Activated CD4-positive, alpha-beta T cell treated with anti-CD3 and anti-CD28 coated beads, Interleukin-2, Interleukin-4, amounts not matched to agents 100 ng/mL and 50 ng/mL, durations not matched to agents 16 hours and 8 hours (primary cell): ENCODE measurements around the gene CDC26.
"Not testable (repeated sequence)": the region's sequence is repeated elsewhere in the genome, so short reads cannot be mapped to it uniquely, and the experiment has no call there.

Experiments
- DNase-seq: peaks from one replicate; pipeline ENCODE4 v3.0.0-alpha.2; 2020; ENCODE audit warnings: low spot score

CDC26 gene

DNA sequence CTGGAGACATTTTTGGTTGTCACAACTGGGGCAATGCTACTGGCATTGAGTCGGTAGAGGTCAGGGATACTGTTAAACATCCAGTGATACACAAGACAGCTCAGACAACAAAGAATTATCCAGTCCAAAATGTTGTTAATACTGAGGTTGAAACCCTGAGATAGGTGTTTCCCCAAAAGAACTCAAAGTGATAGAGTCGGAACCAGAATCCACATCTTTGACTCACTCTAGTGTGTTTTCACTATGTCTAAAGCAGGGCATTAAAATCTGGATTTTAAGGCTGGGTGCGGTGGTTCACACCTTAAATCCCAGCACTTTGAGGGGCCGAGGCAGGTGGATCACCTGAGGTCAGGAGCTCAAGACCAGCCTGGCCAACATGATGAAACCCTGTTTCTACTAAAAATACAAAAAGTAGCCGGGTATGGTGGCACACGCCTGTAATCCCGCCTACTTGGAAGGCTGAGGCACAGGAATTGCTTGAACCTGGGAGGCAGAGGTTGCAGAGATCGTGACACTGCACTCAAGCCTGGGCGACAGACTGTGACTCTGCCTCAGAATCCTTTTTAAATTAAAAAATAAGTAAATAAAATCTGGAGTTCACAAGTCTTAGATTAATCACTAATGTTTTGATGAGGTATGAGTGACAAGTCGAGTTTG is 37.0 kb downstream of the CDC26 start:
- DNase-seq, result no peak

DNA sequence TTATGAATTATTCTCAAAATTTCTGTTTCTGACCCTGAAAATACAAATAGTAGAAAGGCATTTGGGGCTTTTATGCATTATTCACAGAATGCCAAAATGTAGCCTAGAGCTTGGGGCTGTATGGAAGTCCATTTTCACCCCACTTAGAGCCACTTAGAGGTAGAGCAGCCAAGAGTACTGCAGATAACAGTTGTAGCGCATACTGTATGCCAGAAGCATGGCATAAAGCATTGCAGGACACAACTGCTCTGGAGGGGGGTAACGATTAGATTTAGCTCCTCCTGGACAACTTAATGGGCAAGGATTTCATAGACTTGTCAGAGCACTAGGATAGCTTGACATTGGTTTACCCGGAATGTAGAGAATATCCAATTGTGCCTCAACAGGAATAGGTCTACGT is 38.3 kb downstream of the CDC26 start:
- DNase-seq, result no peak

DNA sequence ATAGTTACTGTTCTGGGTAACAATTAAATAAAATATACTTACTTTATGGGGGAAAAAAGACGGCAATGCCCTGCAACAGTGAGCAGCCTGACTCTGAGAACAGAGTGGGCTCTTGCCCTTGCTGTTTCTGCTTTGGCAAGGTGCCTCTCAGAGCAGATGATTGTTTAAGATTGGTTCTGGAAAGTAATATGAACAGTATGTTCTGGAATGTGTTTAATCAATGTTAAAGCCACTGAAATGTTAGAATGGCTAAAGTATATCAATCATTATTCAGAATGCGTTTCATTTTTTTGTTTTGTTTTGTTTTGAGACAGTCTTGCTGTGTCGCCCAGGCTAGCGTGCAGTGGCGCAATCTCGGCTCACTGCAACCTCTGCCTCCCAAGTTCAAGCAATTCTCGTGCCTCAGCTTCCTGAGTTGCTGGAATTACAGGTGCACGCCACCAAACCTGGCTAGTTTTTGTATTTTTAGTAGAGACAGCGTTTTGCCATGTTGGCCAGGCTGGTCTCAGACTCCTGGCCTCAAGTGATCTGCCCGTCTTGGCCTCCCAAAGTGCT is 39.6 kb downstream of the CDC26 start:
- not testable (repeated sequence) for DNase-seq

DNA sequence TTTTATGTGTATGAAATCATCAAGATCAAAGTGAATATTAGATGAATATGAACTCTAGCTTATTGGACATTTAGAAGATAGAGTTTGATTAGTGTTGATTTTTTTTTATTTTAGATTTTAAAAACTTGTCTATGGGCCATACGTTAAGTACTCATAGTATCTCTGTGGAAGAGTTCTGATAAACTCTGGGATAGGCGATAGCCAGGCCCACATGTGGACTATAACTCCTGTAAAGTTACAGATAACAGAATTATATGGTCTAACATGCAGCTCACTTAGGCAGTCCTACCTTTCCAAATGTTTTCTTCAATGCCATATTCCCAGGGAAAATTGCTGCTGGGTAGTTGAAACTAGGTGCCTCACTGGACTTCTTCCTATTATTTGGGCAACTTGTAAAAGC is 43.7 kb downstream of the CDC26 start:
- no peak for DNase-seq

DNA sequence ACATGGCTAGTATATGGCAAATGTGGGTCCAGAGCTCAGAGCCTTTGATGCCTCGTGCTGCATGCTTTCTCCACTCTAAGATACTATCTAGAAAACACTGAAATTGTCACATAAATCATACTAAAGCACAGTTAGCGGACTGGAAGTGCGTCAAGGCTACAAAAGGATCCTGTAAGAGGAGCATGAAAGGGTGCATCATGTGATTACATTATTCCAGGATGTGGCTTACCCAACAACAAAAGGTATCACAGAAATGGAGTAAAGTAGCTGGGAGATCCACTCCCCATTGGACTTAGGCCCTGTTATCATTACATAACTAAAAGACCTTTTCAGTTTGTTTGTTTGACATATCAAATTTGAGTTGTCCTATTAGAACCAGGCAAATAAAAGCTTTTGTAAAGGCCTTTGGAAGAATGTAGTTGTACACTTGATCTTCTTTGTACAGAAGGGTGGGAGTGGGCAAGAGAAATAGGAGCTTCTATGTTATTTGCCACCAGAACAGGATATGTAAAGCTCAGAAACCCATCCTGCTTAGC is 47.2 kb downstream of the CDC26 start:
- no peak for DNase-seq

DNA sequence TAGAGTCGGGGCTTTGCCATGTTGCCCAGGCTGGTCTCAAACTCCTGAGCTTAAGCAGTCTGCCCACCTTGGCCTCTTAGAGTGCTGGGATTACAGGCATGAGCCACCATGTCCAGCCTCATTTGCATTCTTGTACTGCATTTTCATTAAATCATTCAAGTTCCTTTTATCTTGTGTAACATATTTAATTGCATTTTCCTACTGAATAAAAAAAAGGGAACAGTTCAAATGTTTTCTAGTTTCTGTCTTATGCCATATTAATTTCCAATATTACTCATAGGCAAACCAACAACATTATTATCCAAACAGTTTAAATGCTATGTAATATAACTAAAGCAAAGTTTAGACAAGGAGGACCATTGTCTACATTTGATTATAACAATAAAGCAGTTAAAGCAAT is 47.9 kb downstream of the CDC26 start:
- no peak for DNase-seq

DNA sequence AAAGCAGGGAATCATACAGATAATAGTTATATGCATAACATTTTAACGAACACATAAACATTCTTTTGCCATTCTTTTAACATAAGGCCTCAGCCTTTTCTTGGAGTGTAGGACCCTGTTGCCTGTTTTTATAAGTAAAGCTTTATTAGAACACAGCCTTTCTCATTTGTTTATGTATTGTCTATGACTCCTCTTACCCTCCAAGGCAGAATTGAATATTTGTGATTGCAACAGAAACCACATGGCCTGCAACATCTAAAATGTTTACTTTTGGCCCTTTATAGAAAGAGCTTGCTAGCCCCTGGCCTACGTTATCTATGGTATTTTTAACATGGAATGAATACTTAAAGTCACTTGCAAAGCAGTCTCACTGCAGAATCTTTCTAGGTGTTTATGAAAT is 51.4 kb downstream of the CDC26 start:
- no peak for DNase-seq

DNA sequence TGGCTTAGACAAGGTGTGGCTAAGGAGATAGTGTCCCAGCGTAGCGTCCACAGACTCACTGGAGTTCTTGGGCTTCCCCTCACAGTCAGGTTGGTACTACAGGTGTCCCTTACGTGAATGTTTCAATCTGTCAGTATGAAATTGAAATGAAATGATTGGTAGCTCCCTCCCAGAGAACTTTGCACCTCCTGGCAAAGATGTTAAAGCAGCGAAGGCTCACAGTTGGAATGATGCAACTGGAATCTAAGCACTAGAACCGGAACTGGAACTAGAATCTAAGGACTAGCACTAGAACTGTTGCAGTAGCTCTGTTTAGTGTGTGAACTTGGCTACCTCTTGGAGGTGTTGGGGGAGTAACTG is 52.9 kb downstream of the CDC26 start:
- DNase-seq, result no peak

DNA sequence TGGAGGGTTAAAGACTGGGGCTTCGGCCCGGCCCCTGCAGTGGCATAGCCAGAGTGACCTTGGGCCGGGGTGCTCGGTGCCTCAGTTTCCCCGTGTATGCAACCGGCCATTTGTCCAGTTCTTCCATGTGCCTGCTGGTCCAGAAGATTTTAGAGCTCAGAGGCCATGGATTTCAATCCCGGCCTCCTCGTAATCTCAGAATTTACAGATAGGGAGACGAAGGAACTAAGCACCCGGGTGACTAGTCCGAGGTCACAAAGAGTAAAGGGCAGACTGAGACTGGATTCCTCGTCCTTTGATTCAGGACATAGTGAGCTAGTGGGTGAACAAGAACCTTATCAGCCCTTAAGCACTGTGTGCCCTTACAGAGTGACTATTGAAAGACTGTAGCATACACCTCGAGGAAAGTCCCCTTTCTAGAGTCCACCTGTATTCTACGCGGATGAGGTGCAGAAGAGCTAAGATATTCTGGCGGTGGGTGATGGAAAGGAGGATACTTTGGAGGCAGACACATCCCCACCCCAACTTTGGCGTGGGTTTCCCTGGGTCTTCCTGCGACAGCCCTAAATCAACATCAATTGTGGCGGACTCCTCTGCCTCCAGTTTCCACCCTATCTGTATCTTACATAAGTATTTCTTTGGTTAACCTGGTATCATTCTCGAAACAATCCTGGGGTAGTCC is 53.4 kb downstream of the CDC26 start:
- DNase-seq, result no peak

DNA sequence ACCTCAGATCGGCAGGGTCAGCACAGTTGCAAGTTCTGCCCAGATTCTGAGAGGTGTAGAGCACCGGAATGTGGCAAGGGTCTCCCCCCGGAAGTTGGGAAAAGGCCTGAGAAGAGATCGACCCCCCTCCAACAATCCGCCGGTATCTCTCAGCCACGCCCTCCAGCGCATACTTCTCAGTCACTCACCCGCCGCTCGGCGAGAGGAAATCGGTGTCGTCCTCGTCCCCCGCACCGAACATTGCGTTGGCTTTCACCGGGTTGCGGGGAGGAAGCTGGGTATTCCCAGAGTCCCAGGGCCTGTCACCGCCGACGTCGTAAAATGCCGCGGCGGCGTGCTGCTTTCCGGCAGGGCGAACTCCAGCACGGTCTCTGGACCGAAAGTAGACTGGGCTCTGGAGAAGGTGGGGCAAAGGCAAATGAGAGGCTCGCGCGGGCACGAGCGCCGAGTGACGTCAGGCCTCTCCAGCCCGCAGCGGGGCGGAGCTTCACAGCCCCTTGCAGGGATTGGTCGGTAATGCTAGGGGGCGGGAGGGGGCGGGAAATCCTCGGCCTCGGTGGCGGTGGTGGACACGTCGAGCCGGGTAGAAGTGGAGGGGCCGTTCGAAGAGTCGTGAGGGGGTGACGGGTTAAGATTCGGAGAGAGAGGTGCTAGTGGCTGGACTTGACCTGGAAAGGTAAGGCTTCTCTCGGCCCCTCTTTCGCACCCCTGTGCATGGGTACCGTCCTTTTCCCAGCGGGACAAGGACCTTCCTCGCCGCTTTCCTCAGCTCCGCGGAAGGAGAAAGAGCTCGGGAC is 54.2 kb downstream of the CDC26 start, which contains the start of the genes FKBP15 and SLC31A1:
TSS of gene FKBP15 (minus strand) at position 275 of the 797 bp plus-strand sequence. CDS start at position 241, 34 bp downstream.
TSS of gene SLC31A1 (plus strand) at position 542 of the 797 bp plus-strand sequence. CDS start 34,605 bp downstream, outside the sequence.
- peak; percentile 98 for DNase-seq

DNA sequence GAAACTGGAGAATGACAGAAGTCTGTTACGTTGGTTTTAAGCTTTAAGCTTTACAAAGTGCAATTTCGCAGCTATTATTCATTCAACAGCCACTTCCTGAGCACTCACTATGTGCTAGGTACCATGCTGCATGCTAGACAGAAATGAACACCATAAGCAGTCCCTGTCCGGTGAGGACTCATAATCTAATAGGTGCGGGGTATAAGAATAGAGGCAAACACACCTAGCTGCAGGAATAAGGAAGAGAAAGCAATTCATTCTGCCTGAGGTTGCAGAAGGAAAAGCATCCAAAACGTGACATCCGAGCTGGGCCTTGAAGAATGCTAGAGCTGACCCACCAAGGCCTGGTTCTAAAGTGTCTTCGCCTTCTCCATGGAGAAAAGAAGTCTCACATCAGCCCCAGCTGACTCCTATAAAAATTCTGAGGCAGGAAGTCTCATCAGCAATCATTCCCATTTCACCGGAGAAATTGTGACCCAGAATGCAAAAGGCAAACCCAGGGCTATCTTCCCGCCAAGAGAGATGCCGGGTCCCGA is 54.8 kb downstream of the CDC26 start:
- DNase-seq, result peak; percentile 19

DNA sequence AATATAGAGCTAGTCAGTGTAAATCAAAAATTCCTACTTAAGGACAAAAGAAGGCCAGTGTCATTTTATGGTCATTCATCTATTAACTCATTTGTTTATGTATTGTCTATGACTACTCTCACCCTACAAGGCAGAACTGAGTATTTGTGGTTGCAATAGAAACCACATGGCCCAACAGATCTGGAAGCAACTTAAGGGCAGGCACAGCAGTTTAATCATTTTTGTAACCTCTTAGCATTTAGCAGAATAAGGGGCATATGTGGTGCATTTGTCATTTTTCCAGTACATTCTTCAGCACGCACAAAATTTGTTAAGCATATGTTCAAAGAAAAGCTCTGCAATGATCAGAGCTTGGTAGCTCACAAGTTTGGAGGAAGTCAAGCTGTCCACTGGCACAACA is 55.4 kb downstream of the CDC26 start:
- peak; percentile 71 for DNase-seq

DNA sequence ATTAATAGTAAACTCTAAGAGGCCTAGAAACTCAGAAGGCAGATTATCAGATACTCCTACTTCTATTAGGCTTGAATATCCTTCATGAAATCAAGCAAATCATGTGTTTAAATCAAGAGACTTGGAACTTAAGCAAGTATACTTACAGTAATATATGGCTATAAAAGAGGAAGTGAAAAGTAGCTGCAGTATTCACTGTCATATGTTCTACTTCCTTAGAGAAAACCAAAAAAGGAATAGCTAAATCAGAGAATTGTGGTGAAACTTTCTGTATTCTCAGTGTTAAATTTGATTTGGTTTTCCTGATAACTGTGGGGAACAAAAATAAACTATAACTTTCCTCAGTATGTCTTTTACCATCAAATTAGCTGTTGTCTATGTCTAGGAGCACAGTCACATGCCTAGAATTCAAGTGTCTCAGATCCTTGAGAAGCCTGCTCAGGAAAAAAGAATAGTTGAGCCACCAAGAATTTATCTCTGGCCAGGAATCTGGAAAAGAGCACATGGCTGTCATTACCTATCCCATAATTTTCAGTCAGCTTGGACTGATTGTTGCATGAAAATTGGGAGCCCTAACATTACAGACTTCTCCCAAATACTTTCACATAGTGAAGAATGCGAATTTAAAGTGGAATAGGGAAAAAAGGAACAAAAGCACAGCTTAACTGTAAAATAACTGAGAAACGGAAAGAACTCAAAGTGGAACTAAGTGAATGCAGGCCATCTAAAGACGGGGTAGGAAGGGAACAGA is 56.0 kb downstream of the CDC26 start:
- no peak for DNase-seq
